Adrenal gland (tissue), 5 donors: Measurements from ENCODE around the gene NPPB.

ENCODE experiments used
- CTCF ChIP-seq, 6 experiments: fragments of 450-650 bp in 4 of 6; fragments of 200-600 bp in 2 of 6; sonication (generic) in 1 of 6; IDR thresholded peaks; 1 replicate in 5 of 6; 2 replicates in 1 of 6; pipeline versions ENCODE4 v1.5.1 to v1.8.0; 2016 to 2021; ENCODE audit warnings: antibody characterized with exemption in 6 of 6, mild to moderate bottlenecking in 2 of 6, moderate library complexity in 1 of 6
- POLR2A ChIP-seq, 2 donors: fragments of 450-650 bp; IDR thresholded peaks; one replicate each; pipeline ENCODE4 v1.6.1; 2017; ENCODE audit warnings: antibody characterized with exemption in 2 of 2, mild to moderate bottlenecking in 2 of 2, moderate library complexity in 1 of 2
- donor health status: DM: no; HTN: no; CAD: no.

GRCh38 chr1:11848373-11848700 is 10.4 kb downstream of the NPPB start:
- TF ChIP-seq CTCF (IDR thresholded peaks at IDR 0.05) (no peak), POLR2A (IDR thresholded peaks at IDR 0.05) (no peak)
